Transverse colon (tissue), 4 donors: ENCODE results near the gene PPP3CA.

Source experiments
- CTCF ChIP-seq, 5 experiments: fragments of 200-600 bp in 3 of 5; fragments of 450-650 bp in 2 of 5; sonication (generic) in 3 of 5; IDR thresholded peaks; 1 replicate in 2 of 5; 2 replicates in 3 of 5; pipeline ENCODE4 v1.5.1; 2016 to 2017; ENCODE audit warnings: antibody characterized with exemption in 5 of 5, inconsistent platforms in 3 of 5, mild to moderate bottlenecking in 2 of 5, moderate library complexity in 1 of 5
- POLR2A ChIP-seq: fragments of 450-650 bp; IDR thresholded peaks from one replicate; pipeline ENCODE4 v1.6.1; 2016; ENCODE audit warnings: antibody characterized with exemption, mild to moderate bottlenecking, moderate library complexity
- POLR2AphosphoS5 ChIP-seq, 3 donors: sonication (generic); formaldehyde crosslinking; IDR thresholded peaks; one replicate each; pipeline ENCODE4 v1.6.1; 2016; ENCODE audit warnings: antibody characterized with exemption in 3 of 3

- TF ChIP-seq CTCF (IDR thresholded peaks at IDR 0.05) (no peak), POLR2AphosphoS5 (IDR thresholded peaks at IDR 0.05) (no peak), POLR2A (no peak)
Measured at GRCh38 chr4:101171747-101172146, 175.6 kb downstream of the PPP3CA start.
